Stromal cell of bone marrow (primary cell): Measurements from ENCODE around the gene TNS3.

Source experiments
- DNase-seq: peaks from one replicate; pipeline ENCODE4 v3.0.0-alpha.2; 2012; ENCODE audit warnings: low read depth

The TNS3 gene

DNA sequence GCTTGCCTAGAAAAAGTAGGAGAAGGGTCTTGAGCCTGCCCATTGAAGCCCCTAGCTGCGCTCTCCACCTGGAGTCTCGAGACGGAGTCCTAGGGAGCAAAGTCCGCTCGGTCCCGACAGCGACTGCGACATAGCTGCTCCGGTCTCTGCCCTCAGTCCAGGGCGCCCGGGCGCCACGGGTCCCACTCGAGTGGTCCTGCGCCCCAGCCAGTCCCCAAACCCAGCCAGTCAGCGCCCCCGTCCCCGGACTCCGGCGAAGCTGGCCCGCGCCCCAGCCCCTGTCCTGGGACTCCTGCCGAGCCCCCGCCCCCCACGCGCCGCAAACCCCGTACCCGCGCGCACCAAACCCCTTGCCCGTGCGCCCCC lies 490 bp downstream of the TNS3 start:
- no peak for DNase-seq

DNA sequence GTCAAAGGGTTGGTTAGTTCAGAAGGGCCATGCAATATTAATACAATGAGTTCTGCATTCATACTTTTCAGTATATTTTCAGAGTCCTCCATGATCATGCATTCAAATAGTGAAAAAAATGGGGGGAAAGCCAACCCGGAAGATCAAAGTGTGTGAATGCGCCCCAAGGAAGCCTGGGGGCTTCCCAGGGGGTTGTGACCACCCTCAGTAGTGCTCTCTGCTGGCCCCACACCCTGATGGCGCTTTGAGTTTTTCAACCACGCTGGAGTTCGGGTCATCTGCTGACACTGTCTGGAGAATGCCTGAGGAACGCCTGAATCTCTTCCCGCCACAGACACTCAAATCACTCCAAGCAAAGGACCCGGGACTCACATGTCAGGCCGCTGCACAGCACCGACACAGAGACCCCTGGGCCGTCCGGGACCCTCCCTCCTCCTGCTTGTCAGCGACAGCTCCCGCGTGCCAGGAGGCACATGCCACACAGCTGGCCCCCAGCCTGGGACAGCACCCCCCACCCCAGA lies 1.0 kb downstream of the TNS3 start:
- no peak for DNase-seq

DNA sequence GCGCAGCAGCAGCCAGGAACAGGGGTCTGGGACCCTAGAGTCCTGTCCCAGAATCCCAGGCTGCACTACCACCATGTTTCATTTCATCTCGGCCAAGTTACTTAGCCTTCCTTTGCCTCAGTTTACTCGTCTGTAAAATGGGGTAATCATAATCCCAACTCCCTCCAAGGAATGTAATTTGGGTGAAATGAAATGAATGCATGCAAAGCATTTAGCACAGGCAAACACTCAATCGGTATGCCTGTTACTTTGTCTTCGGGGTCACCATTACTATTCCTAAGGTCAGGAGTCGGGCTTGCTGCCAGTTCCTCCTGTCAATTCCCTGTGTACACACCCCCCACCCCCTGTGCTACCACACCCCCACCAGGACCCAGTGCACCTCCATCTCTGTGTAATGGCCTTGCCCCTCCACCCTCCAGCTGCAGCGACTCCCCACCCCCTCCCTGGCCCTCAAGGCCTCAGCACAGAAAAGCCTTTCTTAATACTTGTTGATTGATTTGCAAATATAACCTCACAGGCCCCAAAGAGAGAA lies 1.7 kb downstream of the TNS3 start:
- DNase-seq = no peak

DNA sequence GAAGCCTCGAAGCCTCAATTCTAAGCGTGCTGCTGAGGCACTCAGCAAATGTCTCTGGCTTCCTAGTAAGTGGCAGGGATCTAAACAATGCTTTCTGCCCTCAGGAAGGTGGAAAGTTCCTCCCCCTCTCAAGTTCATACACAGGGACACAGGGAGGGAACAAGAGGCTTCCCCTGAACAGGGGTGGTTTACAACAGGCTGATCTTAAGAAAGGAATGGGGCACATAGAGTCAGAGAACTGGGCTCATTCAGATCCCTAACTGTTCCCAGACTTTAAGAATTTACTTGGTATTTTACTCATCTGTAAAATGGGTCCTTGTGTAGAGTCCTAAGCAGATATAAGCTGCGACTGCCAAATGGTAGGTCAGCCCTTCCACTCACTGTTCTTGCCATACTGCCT lies 2.5 kb downstream of the TNS3 start:
- DNase-seq = no peak

DNA sequence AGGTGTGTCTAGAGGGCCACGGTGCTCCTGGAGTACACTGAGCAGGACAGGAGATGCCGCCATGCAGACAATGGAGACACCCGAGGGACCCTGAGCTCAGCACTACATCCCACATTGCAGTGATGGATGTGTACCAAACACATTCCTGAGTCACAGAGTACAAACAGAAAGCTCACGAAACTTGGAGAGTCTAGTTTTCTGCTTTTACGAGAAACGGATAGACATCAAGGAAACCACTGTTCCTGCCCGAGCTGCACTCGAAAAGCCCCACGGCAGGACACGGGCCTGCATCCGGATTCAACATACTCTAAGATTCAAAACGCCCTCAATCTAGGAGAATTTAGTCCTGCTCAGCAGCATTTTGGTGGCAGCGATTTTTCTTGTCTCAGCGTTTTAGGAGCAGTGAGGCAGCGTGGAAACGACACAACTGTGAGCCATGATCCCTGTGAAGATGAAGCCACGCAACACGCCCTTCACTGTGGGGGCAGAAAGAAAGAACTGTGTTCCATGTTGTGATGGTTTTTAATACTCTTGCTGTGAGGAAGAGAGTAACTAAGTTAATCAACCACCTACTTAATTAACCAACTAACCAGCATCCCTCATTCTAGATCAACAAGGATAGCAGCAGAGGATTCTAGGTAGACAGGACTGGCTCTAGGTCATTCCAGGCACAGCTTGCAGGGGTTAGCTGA lies 3.2 kb downstream of the TNS3 start:
- peak; percentile 61 for DNase-seq

DNA sequence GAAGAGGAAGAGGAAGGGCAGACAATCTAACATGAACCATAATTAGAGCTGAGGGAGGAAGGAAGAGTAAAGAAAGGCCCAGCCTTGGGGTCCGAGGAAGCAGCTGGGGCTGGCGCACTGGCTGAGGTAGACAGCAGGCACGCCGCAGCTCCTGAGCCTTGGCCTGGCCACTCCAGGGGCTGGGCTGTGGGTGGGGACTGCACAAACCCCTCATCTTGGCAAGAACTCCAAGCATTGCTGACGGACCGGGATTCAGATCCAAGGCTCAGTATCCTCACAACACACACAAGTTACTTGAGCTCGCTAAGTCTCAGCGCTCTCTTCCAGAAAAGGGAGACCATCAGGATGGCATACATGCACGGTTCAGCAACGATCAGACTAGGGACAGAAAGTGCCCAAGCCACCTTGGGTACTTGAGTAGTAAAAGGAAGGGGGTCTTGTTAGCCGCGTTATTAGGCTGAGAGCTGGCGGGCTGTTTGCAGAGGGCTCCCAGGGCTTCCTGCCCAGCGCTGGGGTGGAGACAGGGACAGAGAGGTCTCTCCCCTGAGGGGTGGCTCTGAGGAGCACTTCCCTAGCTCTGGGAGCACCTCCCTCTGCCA lies 4.5 kb downstream of the TNS3 start:
- no peak for DNase-seq

DNA sequence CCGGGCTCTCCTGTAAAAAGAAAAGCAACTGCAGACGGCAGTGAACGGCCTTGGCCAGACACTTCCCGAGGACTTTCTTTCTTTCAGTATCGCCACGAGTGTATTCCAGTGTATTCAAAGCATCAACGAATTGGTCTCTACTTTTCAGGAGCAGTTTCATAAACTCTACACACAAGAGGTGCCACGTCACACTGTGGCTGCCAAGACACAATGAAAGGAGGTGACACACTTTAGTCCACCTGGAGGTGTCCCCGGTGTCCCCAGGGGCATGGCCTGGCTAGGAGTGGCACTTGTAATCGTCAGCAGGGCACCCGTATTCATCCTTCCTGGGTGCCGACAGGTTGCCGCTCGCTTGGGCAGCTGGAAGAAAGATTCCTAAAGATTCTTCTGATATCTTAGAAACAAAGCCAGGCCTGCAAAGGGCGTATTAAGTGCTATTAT lies 5.0 kb downstream of the TNS3 start:
- DNase-seq = no peak

DNA sequence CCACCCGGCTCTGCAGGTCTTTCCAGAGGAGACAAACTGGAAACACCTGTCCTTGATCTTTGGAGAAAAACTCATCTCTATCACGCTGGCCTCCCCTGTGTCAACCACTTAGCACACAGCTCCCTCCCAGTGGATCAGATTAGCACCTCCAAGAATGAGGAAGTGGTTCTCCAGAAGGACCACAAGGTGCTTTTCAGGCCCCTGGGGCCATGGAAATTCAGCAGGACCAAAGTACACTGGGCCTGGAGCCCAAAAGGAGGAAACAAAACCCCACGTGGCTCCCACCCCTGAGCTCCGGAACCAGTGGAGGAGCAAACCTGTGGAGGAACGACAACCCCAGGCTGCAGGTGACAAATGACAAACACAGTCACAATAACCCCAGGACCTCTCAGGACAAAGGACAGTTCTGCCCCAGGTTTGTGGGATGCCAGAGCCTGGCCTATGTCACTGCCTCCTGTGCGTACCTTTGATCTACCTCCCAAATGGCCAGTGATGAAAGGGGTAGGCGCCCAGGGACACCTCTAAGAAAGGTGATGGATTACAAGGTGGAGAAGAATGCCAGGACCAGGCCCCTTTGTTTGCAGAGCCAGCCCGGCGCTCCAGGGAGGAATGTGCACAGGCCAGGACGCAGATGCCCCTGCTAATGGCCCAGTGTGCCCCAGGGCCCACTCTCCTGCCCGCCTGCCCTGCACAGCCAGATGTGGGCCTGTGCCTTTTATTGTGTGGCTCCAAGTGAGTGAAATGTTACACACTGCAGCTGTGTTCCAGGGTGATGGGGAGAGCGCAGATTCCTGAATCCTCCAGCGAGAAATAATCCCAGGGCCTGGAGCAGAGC lies 5.7 kb downstream of the TNS3 start:
- DNase-seq = no peak

DNA sequence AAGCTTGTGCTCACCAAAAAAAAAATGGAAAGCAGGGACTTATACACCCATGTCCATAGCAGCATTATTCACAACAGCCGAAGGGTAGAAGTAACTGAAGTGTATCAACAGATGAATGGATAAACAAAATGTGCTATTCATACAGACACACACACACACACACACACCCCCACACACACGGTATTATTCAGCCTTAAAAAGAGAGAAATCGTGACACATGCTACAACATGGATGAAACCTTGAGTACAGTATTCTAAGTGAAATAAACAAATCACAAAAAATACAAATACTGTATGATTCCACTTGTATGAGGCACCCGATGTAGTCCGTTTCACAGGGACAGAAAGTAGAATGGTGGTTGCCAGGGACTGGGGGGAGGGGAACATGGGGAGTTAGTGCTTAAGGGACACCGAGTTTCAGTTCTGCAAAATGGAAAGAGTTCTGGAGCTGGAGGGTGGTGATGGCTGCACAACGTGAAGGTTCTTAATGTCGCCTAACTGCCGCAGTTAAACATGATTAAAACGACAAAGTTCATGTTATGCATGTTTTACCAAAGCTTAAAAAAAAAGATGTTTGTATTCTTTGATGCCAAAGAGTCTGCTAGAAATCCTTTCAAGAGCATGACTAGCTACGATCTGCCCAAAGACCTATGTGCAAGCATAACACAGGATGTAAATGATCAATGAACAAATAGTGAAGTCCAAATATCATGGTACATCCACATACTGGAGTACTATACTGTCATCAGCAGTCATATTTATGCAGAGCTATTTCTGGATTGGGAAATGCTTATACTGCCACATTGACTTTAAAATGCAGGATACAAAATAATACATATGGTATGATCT lies 7.2 kb downstream of the TNS3 start:
- DNase-seq = no peak

DNA sequence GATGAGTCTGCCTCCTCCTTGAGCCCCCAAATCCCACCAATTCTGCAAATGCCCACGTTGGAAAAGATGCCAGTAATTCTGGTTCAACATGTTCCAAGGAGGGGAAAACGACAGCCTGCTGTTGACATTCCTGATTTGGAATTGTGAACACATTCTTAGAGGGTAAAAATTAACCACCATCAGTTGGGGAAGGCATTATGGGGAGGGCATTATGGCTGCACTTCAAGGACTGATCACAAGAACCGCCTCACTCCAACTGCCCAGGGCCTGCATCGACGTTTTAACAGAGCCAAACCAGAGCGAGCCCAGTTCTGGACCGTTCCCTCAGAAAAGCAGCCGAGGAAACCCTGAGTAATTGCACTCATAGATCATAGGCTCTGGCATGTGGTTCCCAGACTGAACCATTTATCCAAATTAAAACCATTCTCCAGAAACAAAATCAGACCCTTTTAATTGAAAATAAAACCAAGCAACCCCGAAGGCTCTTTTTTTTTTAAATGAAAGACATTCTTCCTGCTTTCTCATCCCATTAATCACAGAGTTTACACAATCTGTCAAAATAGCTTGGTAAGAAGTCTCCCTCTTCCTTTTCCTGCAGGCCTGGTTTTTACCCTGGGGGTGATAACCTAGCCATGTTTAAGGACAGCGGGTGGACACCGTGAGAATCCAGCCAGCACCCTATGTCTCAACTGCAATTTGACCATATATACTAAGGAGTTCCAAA lies 8.0 kb downstream of the TNS3 start:
- DNase-seq = peak; percentile 88

DNA sequence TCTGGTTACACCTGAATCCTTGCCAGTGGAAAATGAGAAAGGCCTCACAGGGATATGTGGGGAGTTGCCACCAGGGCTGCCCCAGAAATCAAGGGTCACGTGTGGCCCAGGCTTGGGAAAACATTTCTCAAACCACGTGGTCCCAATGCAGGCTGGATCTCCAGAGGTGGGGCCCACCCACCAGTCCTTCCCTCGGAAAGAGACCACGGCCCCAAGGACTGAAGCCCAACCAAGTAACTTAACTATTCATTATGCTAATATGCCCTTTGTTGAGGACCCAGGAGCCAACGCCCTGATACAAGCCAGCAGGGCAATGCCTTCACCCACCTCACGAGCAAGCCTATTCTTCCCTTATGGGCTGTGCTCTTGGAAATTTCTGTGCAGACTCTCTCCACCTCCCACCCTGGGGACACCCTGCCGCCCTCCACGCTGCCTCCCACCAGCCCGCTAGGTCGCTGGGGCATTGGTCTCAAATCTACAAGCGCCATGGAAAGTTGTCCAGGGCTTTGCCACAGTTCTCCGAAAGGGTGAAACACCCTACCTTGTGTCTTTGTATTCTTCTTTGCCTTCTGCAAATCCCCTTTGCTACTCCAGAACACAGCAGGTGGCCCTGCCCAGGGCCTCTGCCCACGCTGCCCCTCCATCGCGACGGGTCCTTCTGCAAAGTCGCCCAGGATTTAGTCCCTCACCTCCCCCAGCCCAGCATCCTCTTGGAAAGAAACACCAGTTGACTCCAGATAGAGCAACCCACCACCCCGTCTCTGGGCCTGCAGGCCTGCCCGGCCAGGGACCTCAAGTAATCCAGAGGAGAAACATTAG lies 8.8 kb downstream of the TNS3 start:
- DNase-seq = no peak

DNA sequence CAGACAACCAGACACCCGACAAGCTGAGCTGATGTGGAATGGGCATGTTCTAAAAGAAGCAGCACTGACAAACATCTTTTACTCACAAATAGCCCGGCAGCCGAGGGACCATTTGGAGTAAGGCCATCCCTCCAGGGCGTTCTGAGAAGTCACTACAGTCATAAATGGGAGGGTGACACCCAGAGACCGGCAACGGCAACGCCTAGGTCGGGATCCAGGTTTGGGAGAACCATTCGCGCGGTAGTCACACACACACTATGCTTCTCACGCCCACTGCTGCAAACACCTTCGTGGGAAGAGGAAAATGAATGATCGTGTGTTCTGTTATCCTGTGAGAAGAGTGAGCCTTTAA lies 9.8 kb downstream of the TNS3 start:
- no peak for DNase-seq

DNA sequence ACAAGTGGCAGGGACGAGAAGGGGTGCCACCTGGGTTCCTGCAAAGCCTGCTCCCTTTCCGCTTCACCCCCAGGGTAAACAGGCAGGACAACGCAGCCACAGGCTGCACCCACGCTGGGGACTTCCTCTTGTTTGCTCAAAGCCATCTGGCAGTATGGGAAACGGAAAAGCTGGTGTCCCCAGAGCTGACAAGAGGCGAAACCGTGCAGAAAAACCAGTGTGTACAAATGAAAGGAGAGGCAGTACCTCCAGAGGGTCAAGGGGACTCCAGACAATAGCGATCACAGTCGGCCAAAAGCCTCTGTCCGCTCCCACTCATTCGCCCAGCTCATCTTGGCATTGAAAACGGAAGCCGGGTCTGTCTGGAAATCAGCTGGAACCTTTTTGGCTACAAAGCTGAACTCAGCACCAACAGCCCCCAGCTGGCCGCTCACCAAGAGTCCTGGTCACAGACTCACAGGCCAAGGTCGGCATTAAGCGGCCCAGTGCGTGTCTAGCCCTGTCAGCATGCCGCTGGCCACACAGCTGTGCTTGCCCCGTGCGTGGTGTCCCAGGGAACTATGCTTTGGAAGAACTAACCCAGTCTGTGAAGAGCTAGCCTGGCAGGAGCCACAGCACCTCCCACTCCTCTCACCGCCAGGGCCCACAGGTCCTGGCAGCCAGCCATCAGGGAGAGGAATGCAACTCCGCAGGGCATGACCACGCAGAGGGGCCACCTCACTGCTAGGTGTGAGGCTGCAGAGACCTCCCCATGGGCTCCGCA lies 10.4 kb downstream of the TNS3 start:
- peak; percentile 52 for DNase-seq

DNA sequence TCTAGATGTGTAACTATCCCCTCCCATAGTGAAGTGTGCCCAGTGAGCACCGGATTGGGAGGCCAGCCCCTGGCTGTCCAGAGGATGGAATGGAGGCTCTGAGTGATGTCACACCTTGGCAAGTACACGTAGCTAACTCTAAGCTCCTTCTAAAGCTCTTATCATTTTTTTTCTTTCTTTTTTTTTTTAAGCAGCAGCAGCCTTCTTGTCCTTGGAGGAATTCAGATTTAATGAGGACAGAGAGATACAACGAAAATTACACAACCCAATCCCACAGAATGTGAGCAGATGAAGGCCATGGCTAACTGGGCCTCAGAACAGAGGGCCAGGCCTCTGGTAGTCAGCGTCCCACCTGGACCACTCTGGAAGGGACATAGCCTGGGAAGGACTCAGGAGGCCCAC lies 11.3 kb downstream of the TNS3 start:
- no peak for DNase-seq

DNA sequence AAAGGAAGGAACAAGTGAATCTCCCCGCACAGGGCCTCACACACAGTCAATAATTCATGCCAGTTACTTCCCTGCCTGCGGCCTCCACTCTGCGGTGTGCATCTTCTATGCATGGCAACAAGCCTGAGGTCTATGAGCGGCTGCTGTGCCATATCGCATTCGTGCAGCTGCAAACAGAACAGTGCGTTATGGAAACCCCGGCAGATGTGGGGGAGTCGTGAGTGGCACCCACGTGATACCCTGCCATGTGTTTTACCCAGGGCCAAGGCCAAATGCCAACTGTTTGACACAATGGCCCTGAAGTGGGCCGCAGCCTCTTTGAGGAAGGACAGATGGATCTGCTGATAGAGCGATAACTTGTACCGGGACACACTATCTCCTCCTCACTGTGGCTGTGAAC lies 13.4 kb downstream of the TNS3 start:
- no peak for DNase-seq

DNA sequence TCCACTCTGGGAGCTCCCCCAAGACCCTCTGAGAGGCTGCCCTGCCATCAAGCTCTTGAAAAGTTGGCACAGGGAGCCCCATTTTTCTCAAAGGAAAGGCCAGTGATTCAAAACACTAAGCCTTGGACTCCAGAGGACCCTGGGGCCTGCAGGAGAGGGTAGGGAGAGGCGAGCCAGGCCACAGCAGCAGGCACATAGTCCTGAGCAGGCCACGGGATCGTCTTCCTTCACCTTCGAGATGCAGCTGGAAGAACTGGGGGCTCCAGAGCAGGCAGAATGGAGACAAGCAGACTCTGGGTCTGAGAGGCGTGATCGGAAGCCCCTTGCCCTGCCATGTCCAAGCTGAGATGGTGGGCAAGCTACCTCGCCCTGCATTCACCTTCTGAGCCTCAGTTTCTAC lies 13.9 kb downstream of the TNS3 start:
- DNase-seq = no peak

DNA sequence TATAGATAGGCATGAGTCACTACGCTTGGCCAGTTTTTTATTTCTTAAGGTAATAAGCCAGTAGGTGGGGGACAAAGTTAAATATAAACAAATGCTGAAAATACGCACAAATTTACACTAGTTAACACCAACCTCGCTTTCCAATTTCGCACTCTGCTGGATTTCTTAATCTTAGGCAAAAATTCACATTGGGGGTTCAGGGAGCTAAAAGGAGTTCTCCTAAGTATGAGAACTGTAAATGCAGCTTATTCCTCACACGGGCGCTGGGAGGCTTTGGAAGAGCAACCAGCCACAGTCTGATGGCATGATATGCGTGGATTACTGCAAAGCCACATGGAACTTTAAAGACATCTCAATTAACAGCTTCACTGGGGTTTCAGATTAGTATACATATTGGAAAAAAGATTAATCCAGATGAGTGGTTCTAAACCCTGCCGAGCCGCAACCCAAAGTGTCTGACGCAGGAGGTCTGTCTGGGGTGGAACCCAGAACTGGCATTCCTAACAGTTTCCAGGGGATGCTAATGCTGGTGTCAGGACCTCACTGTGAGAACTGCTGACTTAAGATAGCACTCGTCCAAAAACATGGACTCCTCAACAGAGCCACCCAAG lies 16.2 kb downstream of the TNS3 start:
- no peak for DNase-seq

DNA sequence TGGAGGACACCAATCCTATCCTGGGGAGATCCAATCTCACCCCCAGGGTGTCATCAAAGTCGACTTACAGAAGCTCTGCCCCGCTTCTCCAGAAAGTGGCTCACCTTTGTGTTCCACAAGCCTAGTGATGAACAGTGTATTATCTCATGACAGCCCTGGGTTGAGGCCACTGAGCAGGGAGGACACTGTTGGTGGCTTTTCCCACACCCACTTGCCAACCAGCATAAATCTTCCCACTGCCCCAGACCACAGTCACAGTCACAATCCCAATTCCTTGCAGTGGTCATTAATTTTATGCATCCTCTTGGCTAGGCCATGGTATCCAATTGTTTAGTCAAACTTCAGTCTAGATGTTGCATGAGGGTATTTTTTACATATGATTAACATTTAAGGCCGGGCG lies 18.4 kb downstream of the TNS3 start:
- DNase-seq = no peak
